HUES48 (cell line): ENCODE measurements around the gene ST3GAL5.
"Not testable (repeated sequence)": the region's sequence is repeated elsewhere in the genome, so short reads cannot be mapped to it uniquely, and the experiment has no call there.

ENCODE experiments used
- H3K27ac ChIP-seq: one replicate; pipeline ENCODE4 v1.7.0; 2013; ENCODE audit warnings: low read depth, low read length, inconsistent platforms
- H3K27me3 ChIP-seq: 2 replicates; pipeline ENCODE4 v1.6.1; 2013; ENCODE audit warnings: mild to moderate bottlenecking, low read length; ENCODE audit not compliant: control insufficient read depth, insufficient read depth
- H3K36me3 ChIP-seq: 2 replicates; pipeline ENCODE4 v1.6.1; 2013; ENCODE audit warnings: low read length; ENCODE audit not compliant: control insufficient read depth, insufficient read depth
- H3K4me1 ChIP-seq: 2 replicates; pipeline ENCODE4 v1.6.1; 2013; ENCODE audit warnings: mild to moderate bottlenecking, low read length; ENCODE audit not compliant: control insufficient read depth, insufficient read depth
- H3K4me3 ChIP-seq: 2 replicates; pipeline ENCODE4 v1.5.1; 2013; ENCODE audit warnings: mild to moderate bottlenecking, low read depth, low read length
- H3K9ac ChIP-seq: 2 replicates; pipeline ENCODE4 v1.6.1; 2013; ENCODE audit warnings: mild to moderate bottlenecking, low read depth, low read length, moderate library complexity
- H3K9me3 ChIP-seq: 2 replicates; pipeline ENCODE4 v1.6.1; 2013; ENCODE audit warnings: low read length; ENCODE audit not compliant: control insufficient read depth, insufficient read depth

The ST3GAL5 gene

GRCh38 chr2:85888684-85889626, at the start of gene ST3GAL5:
ST3GAL5 (minus strand) TSS chr2:85888990; CDS start chr2:85888905, 85 bp downstream.
- no peaks in the 10 kb centered on the region for H3K36me3 ChIP-seq
- peak within 1 kb of the TSS; percentile 91 for H3K4me3 ChIP-seq
- no peaks in the 10 kb centered on the region for H3K9me3 ChIP-seq
- peak within 1 kb of the TSS; percentile 48; the same call in 1 of the 2 replicates for H3K9ac ChIP-seq
- H3K27ac ChIP-seq, result no peak within 1 kb of the TSS
- peaks cover 28% of the 10 kb centered on the region for H3K27me3 ChIP-seq
- 0 out of 2 replicates have a peak, but pooled peaks cover 3% of the 10 kb centered on the region for H3K4me1 ChIP-seq

DNA sequence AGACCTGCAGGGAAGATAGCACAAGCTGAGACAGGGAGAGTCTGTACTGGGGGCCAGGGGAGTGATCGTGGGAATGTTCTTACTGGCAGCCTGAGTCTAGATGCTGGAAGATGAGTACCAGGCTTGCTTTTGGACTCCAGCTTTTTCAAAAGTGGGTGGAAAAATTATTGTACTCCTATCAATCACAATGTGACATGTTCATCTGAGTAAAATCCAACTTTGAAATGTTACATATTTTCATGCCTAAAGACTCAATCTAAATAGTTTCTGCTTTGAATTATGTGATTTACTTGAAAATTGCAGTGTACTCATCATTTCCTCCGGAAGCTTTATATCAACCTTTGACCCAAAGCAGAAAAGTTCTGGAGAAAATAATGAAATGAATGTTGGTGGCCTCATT, 49.7 kb upstream of the ST3GAL5 start:
- H3K4me3 ChIP-seq, result no peak overlapping the region
- H3K9ac ChIP-seq, result no peak overlapping the region
- peaks cover 15% of the 10 kb centered on the region for H3K4me1 ChIP-seq
- H3K36me3 ChIP-seq, result no peaks in the 10 kb centered on the region
- peaks cover 18% of the 10 kb centered on the region for H3K9me3 ChIP-seq
- H3K27me3 ChIP-seq, result no peaks in the 10 kb centered on the region
- H3K27ac ChIP-seq, result no peak overlapping the region

DNA sequence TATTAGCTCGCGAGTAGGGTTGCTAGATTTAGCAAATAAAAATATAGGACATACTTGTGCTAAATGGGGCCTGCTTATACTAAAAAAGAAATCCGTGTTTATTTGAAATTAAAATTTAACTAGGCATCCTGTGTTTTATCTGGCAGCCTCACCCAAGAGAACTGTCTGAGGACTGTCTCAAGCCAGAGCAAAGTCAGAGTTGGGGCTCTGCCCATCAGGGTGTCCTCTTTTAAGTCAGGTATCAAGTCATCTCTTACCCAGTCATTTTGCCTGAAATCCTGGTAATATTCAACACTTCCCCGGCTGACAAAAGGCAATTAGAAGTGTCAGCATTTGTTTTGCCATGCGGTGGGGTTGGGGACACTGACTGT, 48.3 kb upstream of the ST3GAL5 start:
- Histone ChIP-seq H3K27ac (no peak overlapping the region), H3K9me3 (peaks cover 11% of the 10 kb centered on the region), H3K4me1 (peaks cover 15% of the 10 kb centered on the region), H3K27me3 (no peaks in the 10 kb centered on the region), H3K4me3 (no peak overlapping the region), H3K36me3 (no peaks in the 10 kb centered on the region), H3K9ac (no peak overlapping the region)

DNA sequence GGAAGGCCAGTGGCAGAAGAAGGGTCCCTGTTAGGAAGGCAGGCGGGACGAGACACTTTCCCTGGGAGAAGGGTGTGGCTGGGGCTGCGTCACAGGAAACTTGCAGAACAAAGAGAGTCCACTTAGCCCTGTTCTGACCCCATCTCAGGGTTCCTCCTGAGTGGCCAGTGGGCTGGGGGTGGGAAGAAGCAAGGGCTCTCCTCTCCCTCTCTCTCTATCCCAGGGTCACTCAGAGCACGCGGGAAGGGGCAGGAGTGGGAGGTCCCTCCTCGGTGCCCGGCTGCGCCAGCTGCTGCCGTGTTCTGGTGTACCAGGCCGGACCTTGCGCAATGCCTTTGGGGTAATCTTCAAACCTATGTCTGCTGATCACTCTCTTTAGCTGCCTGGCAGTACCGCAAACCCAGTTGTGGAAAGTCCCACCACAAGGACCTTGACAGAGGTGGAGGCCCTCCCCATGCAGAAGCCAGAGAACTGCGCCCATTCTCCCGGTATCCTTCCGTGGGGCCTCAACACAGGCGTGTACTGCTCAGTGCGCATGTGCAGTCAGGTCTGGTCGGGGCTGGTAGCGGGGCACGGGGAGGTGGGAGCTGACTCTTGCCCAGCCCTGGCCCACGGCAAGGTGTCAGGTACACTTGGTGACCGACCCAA, 47.8 kb upstream of the ST3GAL5 start:
- no peak overlapping the region for H3K9ac ChIP-seq

DNA sequence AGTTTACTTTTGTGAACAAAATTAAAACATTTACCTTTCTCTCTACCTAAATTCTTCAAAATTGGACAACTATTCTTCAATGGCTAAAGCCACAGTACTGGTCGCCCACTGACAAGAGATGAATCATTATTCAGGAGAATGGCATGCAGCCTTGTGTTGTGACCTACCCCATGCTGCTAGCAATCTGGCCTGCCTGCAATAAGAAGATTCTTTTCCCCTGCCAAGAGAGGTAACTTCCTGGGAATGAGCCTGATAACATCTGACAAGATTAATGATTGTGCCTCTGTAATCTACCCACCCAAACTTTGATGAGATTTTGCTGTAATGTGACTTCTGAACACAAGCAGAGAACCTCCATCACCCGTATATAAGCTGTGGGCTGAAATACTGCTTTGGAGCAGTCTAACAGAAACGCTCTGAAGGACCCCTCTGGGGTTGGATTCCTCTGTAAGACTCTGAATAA, 47.0 kb upstream of the ST3GAL5 start:
- Histone ChIP-seq H3K27ac (peak overlapping the region; percentile 85), H3K4me3 (peak overlapping the region; percentile 24; the same call in 1 of the 2 replicates), H3K4me1 (peaks cover 15% of the 10 kb centered on the region), H3K36me3 (no peaks in the 10 kb centered on the region), H3K9ac (no peak overlapping the region; the same call in 1 of the 2 replicates), H3K27me3 (no peaks in the 10 kb centered on the region), H3K9me3 (no peaks in the 10 kb centered on the region)

More for the DNA sequence above, 47.8 kb upstream of the ST3GAL5 start:
- peak overlapping the region; percentile 85 for H3K27ac ChIP-seq
- peaks cover 15% of the 10 kb centered on the region for H3K4me1 ChIP-seq
- no peaks in the 10 kb centered on the region for H3K36me3 ChIP-seq
- peaks cover 6% of the 10 kb centered on the region; the same call in 1 of the 2 replicates for H3K9me3 ChIP-seq
- no peak overlapping the region for H3K4me3 ChIP-seq
- H3K27me3 ChIP-seq, result no peaks in the 10 kb centered on the region

DNA sequence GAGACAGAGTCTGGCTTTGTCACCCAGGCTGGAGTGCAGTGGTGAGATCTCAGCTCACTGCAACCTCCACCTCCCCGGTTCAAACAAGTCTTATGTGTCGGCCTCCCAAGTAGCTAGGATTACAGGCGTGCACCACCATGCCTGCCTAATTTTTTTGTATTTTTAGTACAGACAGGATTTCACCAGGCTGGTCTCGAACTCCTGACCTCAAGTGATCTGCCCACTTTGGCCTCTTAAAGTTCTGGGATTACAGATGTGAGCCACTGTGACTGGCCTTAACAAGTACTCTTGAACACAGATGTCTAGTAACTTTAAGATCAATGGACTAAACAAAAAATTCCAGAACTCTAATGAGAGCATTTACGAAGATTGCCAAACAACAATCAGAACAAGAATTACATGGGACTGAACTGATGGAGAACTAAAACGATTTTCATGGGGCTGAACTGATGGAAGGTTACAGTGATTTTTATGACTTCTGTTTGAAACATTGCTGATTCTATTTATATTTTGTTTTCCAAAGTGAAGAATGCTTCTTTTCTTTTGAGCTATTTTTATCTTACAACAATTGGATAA, 46.5 kb upstream of the ST3GAL5 start:
- H3K36me3 ChIP-seq, result no peaks in the 10 kb centered on the region
- no peaks in the 10 kb centered on the region for H3K27me3 ChIP-seq
- H3K27ac ChIP-seq, result peak overlapping the region; percentile 85
- H3K4me1 ChIP-seq, result peaks cover 15% of the 10 kb centered on the region
- no peaks in the 10 kb centered on the region for H3K9me3 ChIP-seq
- no peak overlapping the region for H3K9ac ChIP-seq
- H3K4me3 ChIP-seq, result peak overlapping the region; percentile 24; the same call in 1 of the 2 replicates

- no peaks in the 10 kb centered on the region for H3K27me3 ChIP-seq
- H3K4me3 ChIP-seq, result no peak overlapping the region
- H3K9me3 ChIP-seq, result no peaks in the 10 kb centered on the region
- no peaks in the 10 kb centered on the region for H3K36me3 ChIP-seq
- H3K27ac ChIP-seq, result no peak overlapping the region
- H3K4me1 ChIP-seq, result peaks cover 15% of the 10 kb centered on the region
- no peak overlapping the region for H3K9ac ChIP-seq
Measured at GRCh38 chr2:85933753-85934594, 45.2 kb upstream of the ST3GAL5 start.

GRCh38 chr2:85931151-85931550, 42.4 kb upstream of the ST3GAL5 start:
- H3K27ac ChIP-seq, H3K9ac ChIP-seq, H3K4me1 ChIP-seq, H3K9me3 ChIP-seq, H3K4me3 ChIP-seq, H3K27me3 ChIP-seq, H3K36me3 ChIP-seq: not testable (repeated sequence)

DNA sequence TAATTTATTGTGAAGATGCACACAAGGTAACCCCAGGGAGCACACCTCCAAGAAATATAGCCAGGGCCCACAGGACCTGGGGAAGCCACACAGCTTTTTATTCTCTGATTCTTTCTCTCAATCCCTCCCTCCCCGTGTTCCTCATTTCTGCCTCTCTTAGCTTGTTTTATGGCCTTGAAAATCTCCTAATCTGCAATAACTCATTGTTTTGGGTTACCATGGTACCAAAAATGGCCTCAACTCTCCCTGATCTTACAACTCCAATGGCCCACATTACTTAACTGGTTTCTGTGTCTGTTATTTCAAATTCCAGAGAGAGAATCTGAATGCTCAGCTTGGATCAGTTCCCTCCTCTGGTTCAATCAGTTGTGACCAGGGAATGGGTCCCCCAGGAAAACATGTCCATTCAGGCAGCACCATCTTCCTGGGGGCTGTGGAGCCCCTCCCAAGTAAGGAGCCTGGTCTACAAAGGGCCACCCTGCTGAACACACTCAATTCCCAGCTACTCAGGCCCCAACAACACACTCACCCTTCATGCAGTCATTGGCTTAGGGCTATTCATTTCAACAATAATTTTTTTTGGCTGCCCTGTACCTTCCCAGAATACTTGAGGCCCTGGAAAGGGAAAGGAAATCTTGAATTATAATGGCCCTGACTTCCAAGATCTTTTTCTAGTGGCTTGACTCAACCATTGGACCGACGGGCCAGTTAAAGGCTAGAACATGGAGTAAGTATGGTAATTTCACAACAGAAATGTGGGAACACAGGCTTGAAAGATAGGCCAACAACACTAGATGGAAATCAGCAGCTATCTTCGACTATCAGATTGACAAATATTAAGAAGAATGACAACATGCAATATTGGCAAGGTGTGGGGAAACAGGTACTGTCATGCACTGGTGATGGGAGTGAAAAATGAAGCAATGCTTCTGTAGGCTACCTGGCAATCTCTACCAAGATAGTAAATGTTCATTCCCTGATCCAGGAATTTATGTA, 41.6 kb upstream of the ST3GAL5 start:
- Histone ChIP-seq H3K4me1 (peaks cover 2% of the 10 kb centered on the region; the same call in 1 of the 2 replicates), H3K9me3 (no peaks in the 10 kb centered on the region), H3K27ac (no peak overlapping the region)

More for the DNA sequence above, 41.6 kb upstream of the ST3GAL5 start:
- H3K9ac ChIP-seq, result no peak overlapping the region
- no peaks in the 10 kb centered on the region for H3K36me3 ChIP-seq
- H3K4me3 ChIP-seq, result no peak overlapping the region
- no peaks in the 10 kb centered on the region for H3K27me3 ChIP-seq
